Testis (tissue), 2 donors: ENCODE measurements around the gene PTPRCAP.

Experiments used
- POLR2A ChIP-seq: fragments of 450-650 bp; IDR thresholded peaks from one replicate; pipeline ENCODE4 v1.6.1; 2017; ENCODE audit warnings: antibody characterized with exemption, mild to moderate bottlenecking, moderate library complexity
- TF ChIP-seq, protein P1 (sequence below), 3 experiments: fragments of 450-650 bp in 2 of 3; fragments of 200-600 bp in 1 of 3; sonication (generic) in 1 of 3; IDR thresholded peaks; one replicate each; pipeline ENCODE4 v1.5.1; 2016 to 2019; ENCODE audit warnings: antibody characterized with exemption in 3 of 3, mild to moderate bottlenecking in 2 of 3, moderate library complexity in 1 of 3

DNA sequence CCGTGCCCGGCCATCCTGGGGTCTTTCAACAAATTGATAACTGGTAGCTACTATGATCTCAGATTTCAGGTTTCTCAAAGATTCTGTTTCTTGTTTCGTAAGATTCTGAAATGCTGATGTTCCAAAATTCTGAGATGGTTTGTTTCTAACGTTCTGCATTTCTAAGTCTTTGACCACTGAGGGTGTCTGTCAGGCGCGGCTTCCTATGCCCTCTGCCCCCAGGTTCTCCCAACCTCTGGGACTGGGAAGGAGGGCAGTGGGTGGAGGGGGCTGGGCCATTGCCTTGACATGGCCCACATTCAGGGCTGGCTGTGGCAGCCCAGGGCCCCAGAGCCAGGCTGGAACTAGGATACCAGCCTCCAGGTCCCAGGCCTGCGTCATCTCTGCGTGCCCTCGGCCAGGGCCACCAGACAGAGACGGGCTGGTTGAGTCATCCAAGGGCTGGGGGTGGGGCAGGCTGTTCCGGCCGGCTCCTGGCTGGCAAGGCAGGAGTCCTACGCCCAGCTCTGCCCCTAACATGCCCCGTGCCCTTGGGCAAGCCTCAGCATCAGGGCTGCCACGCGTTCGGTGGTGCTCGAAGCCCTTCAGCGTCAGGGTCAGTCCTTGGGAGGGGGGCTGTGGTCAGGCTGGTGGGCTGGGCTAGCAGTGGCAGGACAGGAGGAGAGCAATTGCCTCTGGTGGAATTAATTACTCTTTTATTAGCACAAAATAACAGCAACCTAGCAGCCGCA is 26.4 kb upstream of the PTPRCAP start:
- TF ChIP-seq, protein P1, sequence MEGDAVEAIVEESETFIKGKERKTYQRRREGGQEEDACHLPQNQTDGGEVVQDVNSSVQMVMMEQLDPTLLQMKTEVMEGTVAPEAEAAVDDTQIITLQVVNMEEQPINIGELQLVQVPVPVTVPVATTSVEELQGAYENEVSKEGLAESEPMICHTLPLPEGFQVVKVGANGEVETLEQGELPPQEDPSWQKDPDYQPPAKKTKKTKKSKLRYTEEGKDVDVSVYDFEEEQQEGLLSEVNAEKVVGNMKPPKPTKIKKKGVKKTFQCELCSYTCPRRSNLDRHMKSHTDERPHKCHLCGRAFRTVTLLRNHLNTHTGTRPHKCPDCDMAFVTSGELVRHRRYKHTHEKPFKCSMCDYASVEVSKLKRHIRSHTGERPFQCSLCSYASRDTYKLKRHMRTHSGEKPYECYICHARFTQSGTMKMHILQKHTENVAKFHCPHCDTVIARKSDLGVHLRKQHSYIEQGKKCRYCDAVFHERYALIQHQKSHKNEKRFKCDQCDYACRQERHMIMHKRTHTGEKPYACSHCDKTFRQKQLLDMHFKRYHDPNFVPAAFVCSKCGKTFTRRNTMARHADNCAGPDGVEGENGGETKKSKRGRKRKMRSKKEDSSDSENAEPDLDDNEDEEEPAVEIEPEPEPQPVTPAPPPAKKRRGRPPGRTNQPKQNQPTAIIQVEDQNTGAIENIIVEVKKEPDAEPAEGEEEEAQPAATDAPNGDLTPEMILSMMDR (IDR thresholded peaks at IDR 0.05) = no peak
- TF ChIP-seq POLR2A = no peak
